ENCODE measurements around the gene PCDHGB6.

- TF ChIP-seq CTCF (conservative IDR thresholded peaks at IDR 0.05; ENCODE audit: low read depth in 2 of 2) (no peak), STAT1 (IDR thresholded peaks at IDR 0.05; ENCODE audit: unreplicated experiment) (no peak), ZNF114 (CRISPR knock-in tag; IDR thresholded peaks at IDR 0.05) (no peak), EZH2 (IDR thresholded peaks at IDR 0.05; ENCODE audit: low read depth, unreplicated experiment) (no peak), EZH2phosphoT487 (IDR thresholded peaks at IDR 0.05; ENCODE audit: unreplicated experiment) (no peak), JUNB (IDR thresholded peaks at IDR 0.05; ENCODE audit: unreplicated experiment) (no peak)
Observed at GRCh38 chr5:141360685-141361084, 47.1 kb upstream of the PCDHGB6 start.

Measured in GM23338 (cell line).